ENCODE measurements around the gene LRRFIP2. TPM values are rescaled to one million over a fixed set of nuclear protein-coding genes. Genes with fewer than 3 reads are reported as not detected.

Gene LRRFIP2
- total and polyA plus RNA-seq, 2 experiments from 2014 or later, result 29.0 to 48.8 TPM

GRCh38 chr3:37163262-37164015 is 10.9 kb downstream of the LRRFIP2 start:
- TF ChIP-seq CTCF (IDR thresholded peaks at IDR 0.05; ENCODE audit: poor library complexity) (no peak), EZH2 (IDR thresholded peaks at IDR 0.05; ENCODE audit: borderline replicate concordance) (no peak), EZH2phosphoT487 (IDR thresholded peaks at IDR 0.05; ENCODE audit: low read depth, severe bottlenecking, unreplicated experiment) (no peak)
- no peaks in the 10 kb centered on the region for H3K36me3 ChIP-seq (replicated peaks; ENCODE audit: insufficient read depth, low read depth)
- 66% methylated on average over 3 of the region's 3 CpGs for WGBS (ENCODE audit: low lambda C conversion rate, missing lambda C conversion rate)
- no peaks in the 10 kb centered on the region for H4K20me1 ChIP-seq (ENCODE audit: insufficient read depth, poor library complexity, severe bottlenecking)
- DNase-seq (ENCODE audit: low spot score), result no peak
- no peak overlapping the region for H3K4me2 ChIP-seq
- no peaks in the 10 kb centered on the region for H3K9me2 ChIP-seq (replicated peaks; ENCODE audit: insufficient read depth)
- H3K4me3 ChIP-seq, result no peak overlapping the region
- no peaks in the 10 kb centered on the region for H3K4me1 ChIP-seq (ENCODE audit: insufficient read depth)
- H3K9me3 ChIP-seq (ENCODE audit: low read depth), result no peaks in the 10 kb centered on the region
- H2AFZ ChIP-seq, result no peak overlapping the region
- no peaks in the 10 kb centered on the region for H3K27me3 ChIP-seq
- peaks cover 66% of the 10 kb centered on the region for H3K79me2 ChIP-seq
- no peak overlapping the region for H3K27ac ChIP-seq

- Histone ChIP-seq H3K4me3 (no peak overlapping the region), H3K9me3 (ENCODE audit: low read depth) (no peaks in the 10 kb centered on the region), H4K20me1 (ENCODE audit: insufficient read depth, poor library complexity, severe bottlenecking) (no peaks in the 10 kb centered on the region), H3K4me1 (ENCODE audit: insufficient read depth) (no peaks in the 10 kb centered on the region), H3K79me2 (peaks cover 58% of the 10 kb centered on the region), H3K9me2 (replicated peaks; ENCODE audit: insufficient read depth) (no peaks in the 10 kb centered on the region), H3K4me2 (no peak overlapping the region), H3K27ac (no peak overlapping the region), H3K36me3 (replicated peaks; ENCODE audit: insufficient read depth, low read depth) (no peaks in the 10 kb centered on the region), H2AFZ (no peak overlapping the region), H3K27me3 (no peaks in the 10 kb centered on the region)
- 73% methylated on average over 3 of the region's 3 CpGs for WGBS (ENCODE audit: low lambda C conversion rate, missing lambda C conversion rate)
- DNase-seq (ENCODE audit: low spot score), result no peak
- no peak for TF ChIP-seq EZH2phosphoT487 (IDR thresholded peaks at IDR 0.05; ENCODE audit: low read depth, severe bottlenecking, unreplicated experiment)
- no peak for TF ChIP-seq CTCF (IDR thresholded peaks at IDR 0.05; ENCODE audit: poor library complexity)
- no peak for TF ChIP-seq EZH2 (IDR thresholded peaks at IDR 0.05; ENCODE audit: borderline replicate concordance)
These were observed 11.7 kb downstream of the LRRFIP2 start for GRCh38 chr3:37162501-37163245.

- Histone ChIP-seq H3K27me3 (no peaks in the 10 kb centered on the region), H3K4me3 (no peak overlapping the region), H3K9me2 (replicated peaks; ENCODE audit: insufficient read depth) (no peaks in the 10 kb centered on the region), H3K27ac (no peak overlapping the region), H3K9me3 (ENCODE audit: low read depth) (no peaks in the 10 kb centered on the region), H3K79me2 (peaks cover 55% of the 10 kb centered on the region), H4K20me1 (ENCODE audit: insufficient read depth, poor library complexity, severe bottlenecking) (no peaks in the 10 kb centered on the region), H3K36me3 (replicated peaks; ENCODE audit: insufficient read depth, low read depth) (no peaks in the 10 kb centered on the region), H3K4me1 (ENCODE audit: insufficient read depth) (no peaks in the 10 kb centered on the region), H3K4me2 (no peak overlapping the region), H2AFZ (no peak overlapping the region)
- TF ChIP-seq EZH2 (IDR thresholded peaks at IDR 0.05; ENCODE audit: borderline replicate concordance) (no peak), EZH2phosphoT487 (IDR thresholded peaks at IDR 0.05; ENCODE audit: low read depth, severe bottlenecking, unreplicated experiment) (no peak), CTCF (IDR thresholded peaks at IDR 0.05; ENCODE audit: poor library complexity) (no peak)
- 68% methylated on average over 3 of the region's 3 CpGs for WGBS (ENCODE audit: low lambda C conversion rate, missing lambda C conversion rate)
- no peak for DNase-seq (ENCODE audit: low spot score)
These were observed 13.0 kb downstream of the LRRFIP2 start for GRCh38 chr3:37161351-37161750.
